ENCODE results near the gene RTKN2.

The RTKN2 gene

GRCh38 chr10:62183857-62184795 lies 84.5 kb downstream of the RTKN2 start:
- peak overlapping the region; percentile 22 for H3K4me2 ChIP-seq (ENCODE audit: low read depth, low read length)
- no peaks in the 10 kb centered on the region for H3K79me2 ChIP-seq (ENCODE audit: low read length)
- no peaks in the 10 kb centered on the region for H3K9me2 ChIP-seq (replicated peaks; ENCODE audit: insufficient read depth, low read length)
- H2AFZ ChIP-seq (ENCODE audit: low read length): no peak overlapping the region
- no peaks in the 10 kb centered on the region for H3K9me3 ChIP-seq (replicated peaks; ENCODE audit: insufficient read depth, low read length)
- H3K27me3 ChIP-seq (replicated peaks; ENCODE audit: insufficient read depth, low read length): no peaks in the 10 kb centered on the region
- no peak overlapping the region for H3K4me3 ChIP-seq (ENCODE audit: low read length)
- TF ChIP-seq EZH2phosphoT487 (IDR thresholded peaks at IDR 0.05; ENCODE audit: low read length) (no peak), EZH2 (optimal IDR thresholded peaks at IDR 0.05; ENCODE audit: low read depth, low read length) (no peak), CTCF (IDR thresholded peaks at IDR 0.05; ENCODE audit: low read length) (no peak)
- DNase-seq: no peak
- H3F3A ChIP-seq (ENCODE audit: insufficient read depth, low read length): peaks cover 15% of the 10 kb centered on the region
- peaks cover 23% of the 10 kb centered on the region for H3K4me1 ChIP-seq (ENCODE audit: low read length)
- no peaks in the 10 kb centered on the region for H3K36me3 ChIP-seq (replicated peaks; ENCODE audit: insufficient read depth, low read length)
- peak overlapping the region; percentile 55; the same call in 1 of the 2 replicates for H3K27ac ChIP-seq (ENCODE audit: low read length)
- H3K9ac ChIP-seq (ENCODE audit: low read length): no peak overlapping the region
- H4K20me1 ChIP-seq (ENCODE audit: insufficient read depth, low read length): no peaks in the 10 kb centered on the region

- Histone ChIP-seq H3K4me2 (ENCODE audit: low read depth, low read length) (peak overlapping the region; percentile 22), H3K4me3 (ENCODE audit: low read length) (no peak overlapping the region), H3K36me3 (replicated peaks; ENCODE audit: insufficient read depth, low read length) (no peaks in the 10 kb centered on the region), H3K79me2 (ENCODE audit: low read length) (no peaks in the 10 kb centered on the region), H3F3A (ENCODE audit: insufficient read depth, low read length) (peaks cover 15% of the 10 kb centered on the region), H3K4me1 (ENCODE audit: low read length) (peaks cover 23% of the 10 kb centered on the region), H3K9me2 (replicated peaks; ENCODE audit: insufficient read depth, low read length) (no peaks in the 10 kb centered on the region), H4K20me1 (ENCODE audit: insufficient read depth, low read length) (no peaks in the 10 kb centered on the region), H3K9ac (ENCODE audit: low read length) (no peak overlapping the region), H2AFZ (ENCODE audit: low read length) (no peak overlapping the region), H3K9me3 (replicated peaks; ENCODE audit: insufficient read depth, low read length) (no peaks in the 10 kb centered on the region), H3K27ac (ENCODE audit: low read length) (peak overlapping the region; percentile 55; the same call in 1 of the 2 replicates), H3K27me3 (replicated peaks; ENCODE audit: insufficient read depth, low read length) (no peaks in the 10 kb centered on the region)
- no peak for TF ChIP-seq CTCF (IDR thresholded peaks at IDR 0.05; ENCODE audit: low read length)
- no peak for TF ChIP-seq EZH2phosphoT487 (IDR thresholded peaks at IDR 0.05; ENCODE audit: low read length)
- no peak for TF ChIP-seq EZH2 (optimal IDR thresholded peaks at IDR 0.05; ENCODE audit: low read depth, low read length)
- peak; percentile 94 for DNase-seq
These were observed 85.2 kb downstream of the RTKN2 start for GRCh38 chr10:62183442-62183841.

- Histone ChIP-seq H3K36me3 (replicated peaks; ENCODE audit: insufficient read depth, low read length) (no peaks in the 10 kb centered on the region), H3K79me2 (ENCODE audit: low read length) (no peaks in the 10 kb centered on the region), H3K9ac (ENCODE audit: low read length) (no peak overlapping the region), H3K27me3 (replicated peaks; ENCODE audit: insufficient read depth, low read length) (no peaks in the 10 kb centered on the region), H3K9me3 (replicated peaks; ENCODE audit: insufficient read depth, low read length) (no peaks in the 10 kb centered on the region), H3K4me1 (ENCODE audit: low read length) (peaks cover 23% of the 10 kb centered on the region), H3F3A (ENCODE audit: insufficient read depth, low read length) (peaks cover 15% of the 10 kb centered on the region), H3K27ac (ENCODE audit: low read length) (no peak overlapping the region), H2AFZ (ENCODE audit: low read length) (no peak overlapping the region), H4K20me1 (ENCODE audit: insufficient read depth, low read length) (no peaks in the 10 kb centered on the region), H3K9me2 (replicated peaks; ENCODE audit: insufficient read depth, low read length) (no peaks in the 10 kb centered on the region), H3K4me3 (ENCODE audit: low read length) (no peak overlapping the region), H3K4me2 (ENCODE audit: low read depth, low read length) (no peak overlapping the region)
- DNase-seq: no peak
- no peak for TF ChIP-seq CTCF (IDR thresholded peaks at IDR 0.05; ENCODE audit: low read length)
- TF ChIP-seq EZH2 (optimal IDR thresholded peaks at IDR 0.05; ENCODE audit: low read depth, low read length): no peak
These were observed 86.0 kb downstream of the RTKN2 start for GRCh38 chr10:62182595-62182994.

All from MM.1S (cell line).